ENCODE measurements around the gene CAD.

- TF ChIP-seq GATA3 (IDR thresholded peaks at IDR 0.05; ENCODE audit: low read depth, low read length) (no peak), GATA2 (IDR thresholded peaks at IDR 0.05; ENCODE audit: low read depth, low read length) (no peak)
Observed at GRCh38 chr2:27270131-27270530, 53.0 kb downstream of the CAD start.

All from SH-SY5Y (cell line).